OCI-LY7 (cell line): ENCODE data around the gene GTPBP4. TPM values are rescaled to one million over a fixed set of nuclear protein-coding genes. Genes with fewer than 3 reads are reported as not detected.

Source experiments
- BruUV-seq: library from RNA; stranded (reverse); fragments of 400-500 nt; replicated peaks from 2 replicates; lab custom pipeline; 2021; lab: Mats Ljungman, UMichigan
- CTCF ChIA-PET: fragments of 300-600 bp; sonication (Branson Sonifier 250); formaldehyde crosslinking; loops from one replicate; lab custom pipeline; 2022; ENCODE audit warnings: antibody characterized with exemption; ENCODE audit not compliant: unreplicated experiment; lab: Charles Lee
- POLR2A ChIA-PET: fragments of 300-600 bp; sonication (Branson Sonifier 250); formaldehyde crosslinking; loops from one replicate; lab custom pipeline; 2022; ENCODE audit warnings: antibody characterized with exemption; lab: Charles Lee
- DNase-seq: peaks from one replicate; pipeline ENCODE4 v3.0.0-alpha.2; 2015; ENCODE audit warnings: low spot score
- H2AFZ ChIP-seq: fragments of 200-600 bp; sonication (generic), shearing (Covaris generic); 2 replicates; pipeline ENCODE4 v1.6.1; 2014; ENCODE audit warnings: mild to moderate bottlenecking, antibody characterized with exemption, low read length, moderate library complexity
- H3K27ac ChIP-seq: fragments of 200-600 bp; sonication (generic); 2 replicates; pipeline ENCODE4 v1.5.1; 2014; ENCODE audit warnings: mixed run types, low read depth, mild to moderate bottlenecking, moderate library complexity, low read length, inconsistent platforms; ENCODE audit not compliant: poor library complexity, severe bottlenecking
- H3K36me3 ChIP-seq: fragments of 200-600 bp; sonication (generic); 2 replicates; pipeline ENCODE4 v1.6.1; 2014; ENCODE audit warnings: mild to moderate bottlenecking, antibody characterized with exemption, low read length, moderate library complexity, mixed read lengths; ENCODE audit not compliant: insufficient read depth
- H3K4me1 ChIP-seq: fragments of 200-600 bp; sonication (generic); 2 replicates; pipeline ENCODE4 v1.5.1; 2014; ENCODE audit warnings: mild to moderate bottlenecking, low read length; ENCODE audit not compliant: insufficient read depth, poor library complexity, severe bottlenecking
- H3K4me2 ChIP-seq: fragments of 200-600 bp; sonication (generic); 2 replicates; pipeline ENCODE4 v1.6.1; 2014; ENCODE audit warnings: mild to moderate bottlenecking, low read length
- H3K4me3 ChIP-seq: fragments of 200-600 bp; sonication (generic); 2 replicates; pipeline ENCODE4 v1.5.1; 2014; ENCODE audit warnings: mild to moderate bottlenecking, low read depth, low read length; ENCODE audit not compliant: poor library complexity, severe bottlenecking
- H3K79me2 ChIP-seq: fragments of 200-600 bp; sonication (generic); 2 replicates; pipeline ENCODE4 v1.6.1; 2016; ENCODE audit warnings: low read depth, mild to moderate bottlenecking, low read length, moderate library complexity, mixed read lengths; ENCODE audit not compliant: insufficient read depth
- H3K9me2 ChIP-seq: fragments of 200-600 bp; sonication (generic); 2 replicates; pipeline ENCODE4 v1.6.1; 2016; ENCODE audit warnings: mild to moderate bottlenecking, low read length, mixed read lengths; ENCODE audit not compliant: insufficient read depth
- H3K9me3 ChIP-seq: fragments of 200-600 bp; sonication (generic); 2 replicates; pipeline ENCODE4 v1.6.1; 2014; ENCODE audit warnings: mild to moderate bottlenecking, mixed run types, low read length, mixed read lengths
- H4K20me1 ChIP-seq: fragments of 200-600 bp; sonication (generic); 2 replicates; pipeline ENCODE4 v1.6.1; 2014; ENCODE audit warnings: mild to moderate bottlenecking, antibody characterized with exemption, low read length, moderate library complexity, mixed read lengths; ENCODE audit not compliant: insufficient read depth
- CTCF ChIP-seq: fragments of 200-600 bp; sonication (generic); conservative IDR thresholded peaks from 2 replicates; pipeline ENCODE4 v1.5.1; 2014; ENCODE audit warnings: mild to moderate bottlenecking, antibody characterized with exemption, low read length, moderate library complexity, mixed read lengths
- EZH2phosphoT487 ChIP-seq: fragments of 200-600 bp; sonication (generic); IDR thresholded peaks from 2 replicates; pipeline ENCODE4 v1.6.1; 2018; ENCODE audit warnings: low read depth, borderline replicate concordance, mild to moderate bottlenecking, mixed run types, antibody characterized with exemption, low read length, moderate library complexity, mixed read lengths
- intact Hi-C: fragments of 100-400 bp; cut with micrococcal nuclease; formaldehyde crosslinking; loops from one replicate; pipeline ENCODE4 v1.10.0; 2022; ENCODE audit not compliant: unreplicated experiment
- total RNA-seq, 2 experiments: library from RNA; depleted of rRNA in 1 of 2; stranded (reverse); fragments of >200 nt in 1 of 2; shearing (Covaris generic) in 1 of 2; gene quantifications; 2 replicates each; pipeline ENCODE4 v1.2.3, GENCODE V29; 2014 to 2022

GTPBP4 gene
- total RNA-seq, 2 experiments from 2014 or later = 61.0 to 108 TPM

GRCh38 chr10:968546-969199 lies 19.6 kb upstream of the GTPBP4 start:
- intact Hi-C loops = no loop called here
- TF ChIP-seq EZH2phosphoT487 = no peak
- no peak for TF ChIP-seq CTCF
- no peaks in the 10 kb centered on the region for H3K79me2 ChIP-seq
- no peaks in the 10 kb centered on the region for H4K20me1 ChIP-seq
- no peaks in the 10 kb centered on the region for H3K4me1 ChIP-seq
- H2AFZ ChIP-seq = no peak overlapping the region
- H3K27ac ChIP-seq = no peak overlapping the region
- H3K4me2 ChIP-seq = no peak overlapping the region
- POLR2A ChIA-PET = no interaction called here
- CTCF ChIA-PET = no interaction called here
- no peak for DNase-seq
- BruUV-seq = no TSS peak
- H3K4me3 ChIP-seq = no peak overlapping the region
- no peaks in the 10 kb centered on the region for H3K9me3 ChIP-seq
- H3K36me3 ChIP-seq = no peaks in the 10 kb centered on the region
- no peaks in the 10 kb centered on the region for H3K9me2 ChIP-seq

- Histone ChIP-seq H3K79me2 (no peaks in the 10 kb centered on the region), H3K4me2 (no peak overlapping the region), H2AFZ (no peak overlapping the region), H3K4me3 (no peak overlapping the region), H3K36me3 (no peaks in the 10 kb centered on the region), H3K9me2 (no peaks in the 10 kb centered on the region), H3K27ac (no peak overlapping the region), H4K20me1 (no peaks in the 10 kb centered on the region), H3K4me1 (no peaks in the 10 kb centered on the region), H3K9me3 (no peaks in the 10 kb centered on the region)
- ChIA-PET POLR2A (no interaction called here), CTCF (no interaction called here)
- intact Hi-C loops = no loop called here
- no peak for DNase-seq
- BruUV-seq = no TSS peak
- no peak for TF ChIP-seq CTCF
- no peak for TF ChIP-seq EZH2phosphoT487
These were observed 18.6 kb upstream of the GTPBP4 start for GRCh38 chr10:969473-970150.
